ENCODE results near the gene NELL2.

NELL2 gene

GRCh38 chr12:44637875-44638274, 238.2 kb downstream of the NELL2 start:
- no peak for TF ChIP-seq EZH2phosphoT487 (IDR thresholded peaks at IDR 0.05; ENCODE audit: borderline replicate concordance, low read length)
- TF ChIP-seq, protein P1, sequence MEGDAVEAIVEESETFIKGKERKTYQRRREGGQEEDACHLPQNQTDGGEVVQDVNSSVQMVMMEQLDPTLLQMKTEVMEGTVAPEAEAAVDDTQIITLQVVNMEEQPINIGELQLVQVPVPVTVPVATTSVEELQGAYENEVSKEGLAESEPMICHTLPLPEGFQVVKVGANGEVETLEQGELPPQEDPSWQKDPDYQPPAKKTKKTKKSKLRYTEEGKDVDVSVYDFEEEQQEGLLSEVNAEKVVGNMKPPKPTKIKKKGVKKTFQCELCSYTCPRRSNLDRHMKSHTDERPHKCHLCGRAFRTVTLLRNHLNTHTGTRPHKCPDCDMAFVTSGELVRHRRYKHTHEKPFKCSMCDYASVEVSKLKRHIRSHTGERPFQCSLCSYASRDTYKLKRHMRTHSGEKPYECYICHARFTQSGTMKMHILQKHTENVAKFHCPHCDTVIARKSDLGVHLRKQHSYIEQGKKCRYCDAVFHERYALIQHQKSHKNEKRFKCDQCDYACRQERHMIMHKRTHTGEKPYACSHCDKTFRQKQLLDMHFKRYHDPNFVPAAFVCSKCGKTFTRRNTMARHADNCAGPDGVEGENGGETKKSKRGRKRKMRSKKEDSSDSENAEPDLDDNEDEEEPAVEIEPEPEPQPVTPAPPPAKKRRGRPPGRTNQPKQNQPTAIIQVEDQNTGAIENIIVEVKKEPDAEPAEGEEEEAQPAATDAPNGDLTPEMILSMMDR (IDR thresholded peaks at IDR 0.05; ENCODE audit: low read depth, low read length, poor library complexity, severe bottlenecking): no peak
- no peaks in the 10 kb centered on the region for H3K9me3 ChIP-seq (ENCODE audit: control insufficient read depth, insufficient read depth, low read length)
- H4K20me1 ChIP-seq (ENCODE audit: control insufficient read depth, insufficient read depth, low read depth, low read length): no peaks in the 10 kb centered on the region
- no peaks in the 10 kb centered on the region for H3K79me2 ChIP-seq (ENCODE audit: control insufficient read depth, low read length)
- no peaks in the 10 kb centered on the region for H3K4me1 ChIP-seq (ENCODE audit: control insufficient read depth, low read length)
- H3K9me2 ChIP-seq (replicated peaks; ENCODE audit: control insufficient read depth, low read length): no peaks in the 10 kb centered on the region
- no peaks in the 10 kb centered on the region for H3K36me3 ChIP-seq (ENCODE audit: control insufficient read depth, low read length)
- H3F3A ChIP-seq (ENCODE audit: control insufficient read depth, insufficient read depth): no peaks in the 10 kb centered on the region
- no peak overlapping the region for H3K4me3 ChIP-seq (ENCODE audit: low read length)
- H3K4me2 ChIP-seq (ENCODE audit: low read length): no peak overlapping the region
- H3K27ac ChIP-seq (ENCODE audit: low read depth, low read length): no peak overlapping the region
- no peaks in the 10 kb centered on the region for H3K27me3 ChIP-seq (ENCODE audit: control insufficient read depth, low read length)

GRCh38 chr12:44628180-44628579, 247.9 kb downstream of the NELL2 start:
- H3K27ac ChIP-seq (ENCODE audit: low read depth, low read length): no peak overlapping the region
- H3K27me3 ChIP-seq (ENCODE audit: control insufficient read depth, low read length): no peaks in the 10 kb centered on the region
- no peaks in the 10 kb centered on the region for H3K9me2 ChIP-seq (replicated peaks; ENCODE audit: control insufficient read depth, low read length)
- no peak for TF ChIP-seq EZH2phosphoT487 (IDR thresholded peaks at IDR 0.05; ENCODE audit: borderline replicate concordance, low read length)
- TF ChIP-seq, protein P1 (IDR thresholded peaks at IDR 0.05; ENCODE audit: low read depth, low read length, poor library complexity, severe bottlenecking): no peak
- H3F3A ChIP-seq (ENCODE audit: control insufficient read depth, insufficient read depth): no peaks in the 10 kb centered on the region
- no peaks in the 10 kb centered on the region for H3K79me2 ChIP-seq (ENCODE audit: control insufficient read depth, low read length)
- H3K4me1 ChIP-seq (ENCODE audit: control insufficient read depth, low read length): no peaks in the 10 kb centered on the region
- H3K36me3 ChIP-seq (ENCODE audit: control insufficient read depth, low read length): no peaks in the 10 kb centered on the region
- H3K4me2 ChIP-seq (ENCODE audit: low read length): no peak overlapping the region
- no peaks in the 10 kb centered on the region for H4K20me1 ChIP-seq (ENCODE audit: control insufficient read depth, insufficient read depth, low read depth, low read length)
- H3K4me3 ChIP-seq (ENCODE audit: low read length): no peak overlapping the region
- H3K9me3 ChIP-seq (ENCODE audit: control insufficient read depth, insufficient read depth, low read length): no peaks in the 10 kb centered on the region

DNA sequence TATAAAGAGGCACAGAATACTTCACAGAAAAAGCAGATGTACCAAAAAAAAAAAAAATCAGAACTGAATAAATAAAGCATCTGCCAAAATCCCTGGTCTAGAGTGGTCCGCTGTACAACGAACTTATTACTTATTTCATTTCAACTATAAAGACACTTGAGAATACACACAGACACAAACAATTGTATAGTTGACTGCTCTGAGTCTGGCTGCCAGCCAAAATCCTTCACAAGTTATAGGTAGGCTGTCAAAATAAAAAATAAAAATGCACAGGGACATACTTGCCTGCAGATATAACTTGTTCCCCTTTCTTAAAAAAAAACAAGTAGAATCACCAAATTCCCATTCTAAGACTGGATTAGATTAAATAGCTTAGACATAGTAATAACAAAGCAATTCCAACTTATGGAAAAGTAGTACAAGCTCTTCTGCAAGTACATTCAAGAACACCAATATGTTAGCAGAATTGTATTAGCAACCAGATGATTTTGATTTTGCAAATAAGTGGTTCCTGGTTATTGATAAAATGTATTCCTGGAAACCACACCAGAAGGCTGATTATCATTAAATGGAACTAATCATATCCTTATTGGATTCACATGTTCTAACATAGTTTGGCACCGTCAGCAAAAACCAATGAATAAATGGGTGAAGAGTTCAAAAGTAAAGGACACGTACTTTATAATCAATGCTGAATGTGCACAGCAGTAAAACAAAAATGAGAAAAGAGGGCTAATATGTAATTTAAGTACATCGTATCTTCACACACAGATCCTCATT, 248.5 kb downstream of the NELL2 start:
- Histone ChIP-seq H4K20me1 (ENCODE audit: control insufficient read depth, insufficient read depth, low read depth, low read length) (no peaks in the 10 kb centered on the region), H3K79me2 (ENCODE audit: control insufficient read depth, low read length) (no peaks in the 10 kb centered on the region), H3K4me3 (ENCODE audit: low read length) (no peak overlapping the region), H3K27ac (ENCODE audit: low read depth, low read length) (no peak overlapping the region), H3K4me1 (ENCODE audit: control insufficient read depth, low read length) (no peaks in the 10 kb centered on the region), H3K36me3 (ENCODE audit: control insufficient read depth, low read length) (no peaks in the 10 kb centered on the region), H3K27me3 (ENCODE audit: control insufficient read depth, low read length) (no peaks in the 10 kb centered on the region), H3F3A (ENCODE audit: control insufficient read depth, insufficient read depth) (no peaks in the 10 kb centered on the region), H3K9me2 (replicated peaks; ENCODE audit: control insufficient read depth, low read length) (no peaks in the 10 kb centered on the region), H3K9me3 (ENCODE audit: control insufficient read depth, insufficient read depth, low read length) (no peaks in the 10 kb centered on the region), H3K4me2 (ENCODE audit: low read length) (no peak overlapping the region)
- TF ChIP-seq, protein P1 (IDR thresholded peaks at IDR 0.05; ENCODE audit: low read depth, low read length, poor library complexity, severe bottlenecking): no peak
- no peak for TF ChIP-seq EZH2phosphoT487 (IDR thresholded peaks at IDR 0.05; ENCODE audit: borderline replicate concordance, low read length)

All from DOHH2 (cell line).